IPS-11a (cell line): ENCODE measurements around the gene PRLR.

Experiments
- H3K4me3 ChIP-seq: one replicate; pipeline ENCODE4 v1.5.1; 2013; ENCODE audit warnings: low read depth, low read length, control low read depth

PRLR gene

GRCh38 chr5:35236770-35237169, 6.5 kb upstream of the PRLR start:
- H3K4me3 ChIP-seq: no peak overlapping the region

- no peak overlapping the region for H3K4me3 ChIP-seq
Observed at GRCh38 chr5:35233601-35234000, 3.3 kb upstream of the PRLR start.

- H3K4me3 ChIP-seq: no peak overlapping the region
Observed at GRCh38 chr5:35233121-35233520, 2.8 kb upstream of the PRLR start.

GRCh38 chr5:35232124-35232523, 1.8 kb upstream of the PRLR start:
- no peak overlapping the region for H3K4me3 ChIP-seq

- H3K4me3 ChIP-seq: peak overlapping the region; percentile 50
Observed at GRCh38 chr5:35229076-35230037, 930 bp downstream of the PRLR start.

GRCh38 chr5:35228310-35228709, 2.0 kb downstream of the PRLR start:
- no peak overlapping the region for H3K4me3 ChIP-seq

GRCh38 chr5:35227720-35228119, 2.6 kb downstream of the PRLR start:
- no peak overlapping the region for H3K4me3 ChIP-seq

GRCh38 chr5:35223787-35224395, 6.4 kb downstream of the PRLR start:
- H3K4me3 ChIP-seq: no peak overlapping the region

GRCh38 chr5:35220967-35221366, 9.3 kb downstream of the PRLR start:
- no peak overlapping the region for H3K4me3 ChIP-seq

GRCh38 chr5:35218981-35219380, 11.3 kb downstream of the PRLR start:
- H3K4me3 ChIP-seq: no peak overlapping the region

GRCh38 chr5:35214051-35214450, 16.2 kb downstream of the PRLR start:
- no peak overlapping the region for H3K4me3 ChIP-seq

- no peak overlapping the region for H3K4me3 ChIP-seq
Observed at GRCh38 chr5:35213608-35214007, 16.7 kb downstream of the PRLR start.

GRCh38 chr5:35212122-35212982, 17.9 kb downstream of the PRLR start:
- H3K4me3 ChIP-seq: no peak overlapping the region

- no peak overlapping the region for H3K4me3 ChIP-seq
Observed at GRCh38 chr5:35209862-35210261, 20.4 kb downstream of the PRLR start.

- no peak overlapping the region for H3K4me3 ChIP-seq
Observed at GRCh38 chr5:35205606-35206005, 24.7 kb downstream of the PRLR start.

GRCh38 chr5:35205186-35205585, 25.1 kb downstream of the PRLR start:
- H3K4me3 ChIP-seq: no peak overlapping the region

GRCh38 chr5:35203403-35203802, 26.9 kb downstream of the PRLR start:
- H3K4me3 ChIP-seq: no peak overlapping the region

- H3K4me3 ChIP-seq: no peak overlapping the region
Observed at GRCh38 chr5:35202319-35203111, 27.8 kb downstream of the PRLR start.

- H3K4me3 ChIP-seq: no peak overlapping the region
Observed at GRCh38 chr5:35201291-35201690, 29.0 kb downstream of the PRLR start.

- H3K4me3 ChIP-seq: no peak overlapping the region
Observed at GRCh38 chr5:35199886-35200285, 30.4 kb downstream of the PRLR start.

GRCh38 chr5:35198686-35199085, 31.6 kb downstream of the PRLR start:
- no peak overlapping the region for H3K4me3 ChIP-seq
